Endothelial cell of umbilical vein (primary cell): ENCODE measurements around the gene GPR17.

Experiments used
- CTCF ChIP-seq, 2 donors: IDR thresholded peaks; 1 replicate in 1 of 2; 2 replicates in 1 of 2; pipeline ENCODE4 v1.5.1; 2011; ENCODE audit warnings: low read length in 2 of 2, mild to moderate bottlenecking in 2 of 2, moderate library complexity in 2 of 2, control low read depth in 1 of 2, inconsistent platforms in 1 of 2, low read depth in 1 of 2; ENCODE audit not compliant: insufficient read depth in 1 of 2; ENCODE audit errors: extremely low read depth in 1 of 2
- POLR2AphosphoS5 ChIP-seq: IDR thresholded peaks from 2 replicates; pipeline ENCODE4 v1.6.1; 2012; ENCODE audit warnings: low read depth, mild to moderate bottlenecking, control low read depth, low read length, moderate library complexity; ENCODE audit not compliant: insufficient read depth

- TF ChIP-seq CTCF (IDR thresholded peaks at IDR 0.05; ENCODE audit: extremely low read depth in 1 of 2, insufficient read depth in 1 of 2, low read depth in 1 of 2, low read length in 2 of 2) = no peak
- TF ChIP-seq POLR2AphosphoS5 = no peak
These were observed 18.9 kb downstream of the GPR17 start for GRCh38 chr2:127664895-127665225.
